ENCODE measurements around the gene PTPRH.

DNA sequence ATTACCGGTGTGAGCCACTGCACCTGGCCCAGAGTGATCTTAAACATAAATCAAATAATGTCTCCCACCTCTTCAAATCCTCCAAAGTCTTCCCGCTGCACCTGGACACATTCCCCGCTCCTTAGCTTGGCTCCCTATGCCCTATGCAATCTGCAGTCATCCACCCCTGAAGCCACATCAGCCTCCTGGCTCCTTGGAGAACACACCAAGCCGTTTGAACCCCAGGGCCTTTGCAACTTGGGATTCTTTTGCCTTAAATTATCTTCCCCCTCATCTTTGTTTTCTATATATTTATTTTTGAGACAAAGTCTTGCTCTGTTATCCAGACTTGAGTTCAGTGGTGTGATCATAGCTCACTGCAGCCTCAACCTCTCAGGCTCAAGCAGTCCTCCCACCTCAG is 40.2 kb downstream of the PTPRH start:
- TF ChIP-seq, protein P1, sequence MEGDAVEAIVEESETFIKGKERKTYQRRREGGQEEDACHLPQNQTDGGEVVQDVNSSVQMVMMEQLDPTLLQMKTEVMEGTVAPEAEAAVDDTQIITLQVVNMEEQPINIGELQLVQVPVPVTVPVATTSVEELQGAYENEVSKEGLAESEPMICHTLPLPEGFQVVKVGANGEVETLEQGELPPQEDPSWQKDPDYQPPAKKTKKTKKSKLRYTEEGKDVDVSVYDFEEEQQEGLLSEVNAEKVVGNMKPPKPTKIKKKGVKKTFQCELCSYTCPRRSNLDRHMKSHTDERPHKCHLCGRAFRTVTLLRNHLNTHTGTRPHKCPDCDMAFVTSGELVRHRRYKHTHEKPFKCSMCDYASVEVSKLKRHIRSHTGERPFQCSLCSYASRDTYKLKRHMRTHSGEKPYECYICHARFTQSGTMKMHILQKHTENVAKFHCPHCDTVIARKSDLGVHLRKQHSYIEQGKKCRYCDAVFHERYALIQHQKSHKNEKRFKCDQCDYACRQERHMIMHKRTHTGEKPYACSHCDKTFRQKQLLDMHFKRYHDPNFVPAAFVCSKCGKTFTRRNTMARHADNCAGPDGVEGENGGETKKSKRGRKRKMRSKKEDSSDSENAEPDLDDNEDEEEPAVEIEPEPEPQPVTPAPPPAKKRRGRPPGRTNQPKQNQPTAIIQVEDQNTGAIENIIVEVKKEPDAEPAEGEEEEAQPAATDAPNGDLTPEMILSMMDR (IDR thresholded peaks at IDR 0.05): no peak
- no peak for TF ChIP-seq POLR2A (IDR thresholded peaks at IDR 0.05)
